HFFc6 (cell line): ENCODE data around the gene DCAF15. TPM values are rescaled to one million over a fixed set of nuclear protein-coding genes. Genes with fewer than 3 reads are reported as not detected.
"Not testable (repeated sequence)": the region's sequence is repeated elsewhere in the genome, so short reads cannot be mapped to it uniquely, and the experiment has no call there.

ENCODE experiments used
- DNase-seq: peaks from one replicate; pipeline ENCODE4 v3.0.0-alpha.2; 2018
- H3K27ac Mint-ChIP-seq: 2 replicates; pipeline ENCODE4 v1.8.0; 2020; ENCODE audit warnings: mild to moderate bottlenecking, mixed read lengths
- H3K27me3 Mint-ChIP-seq: 2 replicates; pipeline ENCODE4 v1.8.0; 2021; ENCODE audit warnings: mild to moderate bottlenecking, moderate library complexity, mixed read lengths; ENCODE audit not compliant: insufficient read depth
- H3K36me3 Mint-ChIP-seq: 2 replicates; pipeline ENCODE4 v1.8.0; 2021; ENCODE audit warnings: low read depth, mixed read lengths
- H3K4me1 Mint-ChIP-seq: 2 replicates; pipeline ENCODE4 v1.8.0; 2020; ENCODE audit warnings: low read depth, mixed read lengths
- H3K4me3 Mint-ChIP-seq: 2 replicates; pipeline ENCODE4 v1.8.0; 2020; ENCODE audit warnings: mild to moderate bottlenecking, moderate library complexity, mixed read lengths
- H3K9me3 Mint-ChIP-seq: 2 replicates; pipeline ENCODE4 v1.8.0; 2020; ENCODE audit warnings: mild to moderate bottlenecking, mixed read lengths
- total RNA-seq, 6 experiments: library from RNA; stranded (reverse); fragmentation: NEBNext Ultra II Directional; extraction: Animal tissue kit (Norgen Biotek cat#: 25700); gene quantifications; 2 replicates in 1 of 6; 3 replicates in 5 of 6; pipeline ENCODE4 v1.2.3, GENCODE V29; 2021
- TF ChIP-seq, protein P1 (sequence below): fragments of 200-600 bp; sonication (generic); IDR thresholded peaks from 2 replicates; pipeline ENCODE4 v1.5.0; 2021; ENCODE audit warnings: antibody characterized with exemption, mild to moderate bottlenecking

Gene DCAF15
- total RNA-seq, 6 experiments from 2014 or later, result 19.9 to 29.0 (median 26.5) TPM

DNA sequence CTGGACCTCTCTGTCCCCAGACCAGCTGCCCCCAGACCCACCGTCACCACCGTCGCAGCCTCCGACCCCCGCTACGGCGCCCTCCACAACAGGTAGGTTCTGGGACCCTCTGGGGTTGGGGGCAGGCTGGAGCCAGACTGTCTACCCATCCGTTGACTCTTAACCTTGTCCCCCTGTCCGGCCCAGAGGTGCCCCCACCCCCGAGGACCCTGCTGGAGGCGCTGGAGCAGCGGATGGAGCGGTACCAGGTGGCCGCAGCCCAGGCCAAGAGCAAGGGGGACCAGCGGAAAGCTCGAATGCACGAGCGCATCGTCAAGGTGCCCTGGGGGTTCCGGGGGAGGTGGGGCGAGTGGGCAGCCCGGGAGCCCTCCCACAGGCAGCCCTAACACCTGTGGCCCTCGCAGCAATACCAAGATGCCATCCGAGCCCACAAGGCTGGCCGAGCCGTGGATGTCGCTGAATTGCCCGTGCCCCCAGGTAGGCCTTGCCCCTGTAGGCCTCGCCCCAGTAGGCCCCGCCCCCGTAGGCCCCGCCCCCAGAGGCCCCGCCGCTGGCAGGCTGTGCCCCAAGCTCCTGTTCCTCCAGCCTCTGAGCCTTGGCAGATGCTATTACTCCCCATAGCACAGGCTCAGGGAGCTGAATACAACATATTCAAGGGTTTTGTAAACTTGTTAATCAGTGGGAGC lies 33.4 kb upstream of the DCAF15 start:
- Mint-ChIP-seq H3K27me3 (no peaks in the 10 kb centered on the region; the same call in 1 of the 2 replicates), H3K27ac (no peak overlapping the region), H3K4me3 (no peak overlapping the region), H3K4me1 (no peaks in the 10 kb centered on the region), H3K9me3 (peaks cover 5% of the 10 kb centered on the region; the same call in 1 of the 2 replicates), H3K36me3 (peaks cover 31% of the 10 kb centered on the region)
- no peak for DNase-seq
- TF ChIP-seq, protein P1, sequence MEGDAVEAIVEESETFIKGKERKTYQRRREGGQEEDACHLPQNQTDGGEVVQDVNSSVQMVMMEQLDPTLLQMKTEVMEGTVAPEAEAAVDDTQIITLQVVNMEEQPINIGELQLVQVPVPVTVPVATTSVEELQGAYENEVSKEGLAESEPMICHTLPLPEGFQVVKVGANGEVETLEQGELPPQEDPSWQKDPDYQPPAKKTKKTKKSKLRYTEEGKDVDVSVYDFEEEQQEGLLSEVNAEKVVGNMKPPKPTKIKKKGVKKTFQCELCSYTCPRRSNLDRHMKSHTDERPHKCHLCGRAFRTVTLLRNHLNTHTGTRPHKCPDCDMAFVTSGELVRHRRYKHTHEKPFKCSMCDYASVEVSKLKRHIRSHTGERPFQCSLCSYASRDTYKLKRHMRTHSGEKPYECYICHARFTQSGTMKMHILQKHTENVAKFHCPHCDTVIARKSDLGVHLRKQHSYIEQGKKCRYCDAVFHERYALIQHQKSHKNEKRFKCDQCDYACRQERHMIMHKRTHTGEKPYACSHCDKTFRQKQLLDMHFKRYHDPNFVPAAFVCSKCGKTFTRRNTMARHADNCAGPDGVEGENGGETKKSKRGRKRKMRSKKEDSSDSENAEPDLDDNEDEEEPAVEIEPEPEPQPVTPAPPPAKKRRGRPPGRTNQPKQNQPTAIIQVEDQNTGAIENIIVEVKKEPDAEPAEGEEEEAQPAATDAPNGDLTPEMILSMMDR, result no peak

DNA sequence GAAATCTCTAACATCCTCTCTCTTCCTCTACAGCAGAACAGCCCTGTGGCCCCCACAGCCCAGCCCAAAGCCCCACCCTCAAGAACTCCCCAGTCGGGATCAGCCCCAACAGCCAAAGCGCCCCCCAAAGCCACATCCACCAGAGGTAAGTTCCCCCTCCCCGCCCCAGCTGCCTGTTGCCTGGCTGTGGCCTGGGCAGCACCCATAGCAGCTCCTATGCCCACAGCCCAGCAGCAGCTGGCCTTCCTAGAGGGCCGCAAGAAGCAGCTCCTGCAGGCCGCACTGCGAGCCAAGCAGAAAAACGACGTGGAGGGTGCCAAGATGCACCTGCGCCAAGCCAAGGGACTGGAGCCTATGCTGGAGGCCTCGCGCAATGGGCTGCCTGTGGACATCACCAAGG lies 31.8 kb upstream of the DCAF15 start:
- TF ChIP-seq, protein P1, result no peak
- no peaks in the 10 kb centered on the region; the same call in none of the 2 replicates for H3K27me3 Mint-ChIP-seq
- no peaks in the 10 kb centered on the region for H3K4me1 Mint-ChIP-seq
- H3K27ac Mint-ChIP-seq, result no peak overlapping the region
- no peak overlapping the region for H3K4me3 Mint-ChIP-seq
- peaks cover 5% of the 10 kb centered on the region; the same call in 1 of the 2 replicates for H3K9me3 Mint-ChIP-seq
- DNase-seq, result no peak
- H3K36me3 Mint-ChIP-seq, result peaks cover 39% of the 10 kb centered on the region

DNA sequence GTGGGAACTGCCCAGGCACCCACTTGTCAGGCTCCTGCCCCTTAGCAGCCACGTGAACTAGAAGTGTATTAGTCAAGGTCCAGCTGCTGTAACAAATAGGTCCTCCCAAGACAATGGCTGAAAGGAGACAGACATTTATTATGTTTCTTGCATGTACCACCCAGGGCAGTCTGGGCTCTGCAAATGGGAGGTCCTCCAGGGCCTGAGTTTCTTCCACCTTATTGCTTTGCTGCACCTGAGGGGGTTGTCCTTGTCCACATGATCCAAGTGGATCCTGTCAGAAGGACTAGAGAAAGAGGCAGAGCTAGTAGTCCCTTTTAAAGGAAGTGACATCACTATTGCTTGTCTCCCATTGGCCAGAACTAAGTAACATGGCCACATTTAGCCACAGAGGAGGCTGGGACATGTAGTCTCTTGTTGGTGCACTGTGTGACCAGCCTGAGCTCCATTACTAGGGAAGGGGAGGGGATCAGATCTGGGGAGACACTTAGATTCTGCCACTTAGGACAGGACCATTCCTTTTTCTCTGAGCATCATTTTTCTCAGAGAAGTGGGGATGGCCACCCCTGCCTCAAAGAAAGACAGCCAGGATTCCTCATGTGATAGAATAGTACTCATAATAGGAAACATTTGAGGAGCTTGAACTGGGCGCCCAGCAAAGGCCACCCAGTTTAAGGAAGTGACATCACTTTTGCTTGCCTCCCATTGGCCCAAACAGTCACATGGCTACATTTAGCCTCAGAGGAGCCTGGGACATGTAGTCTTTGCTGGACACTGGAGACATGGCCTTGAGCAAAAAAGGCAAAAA lies 31.2 kb upstream of the DCAF15 start:
- Mint-ChIP-seq H3K27me3 (no peaks in the 10 kb centered on the region; the same call in none of the 2 replicates), H3K9me3 (peaks cover 5% of the 10 kb centered on the region; the same call in 1 of the 2 replicates), H3K36me3 (peaks cover 39% of the 10 kb centered on the region), H3K4me3 (no peak overlapping the region), H3K27ac (peak overlapping the region; percentile 66), H3K4me1 (no peaks in the 10 kb centered on the region)
- DNase-seq, result peak; percentile 28
- TF ChIP-seq, protein P1, result no peak

DNA sequence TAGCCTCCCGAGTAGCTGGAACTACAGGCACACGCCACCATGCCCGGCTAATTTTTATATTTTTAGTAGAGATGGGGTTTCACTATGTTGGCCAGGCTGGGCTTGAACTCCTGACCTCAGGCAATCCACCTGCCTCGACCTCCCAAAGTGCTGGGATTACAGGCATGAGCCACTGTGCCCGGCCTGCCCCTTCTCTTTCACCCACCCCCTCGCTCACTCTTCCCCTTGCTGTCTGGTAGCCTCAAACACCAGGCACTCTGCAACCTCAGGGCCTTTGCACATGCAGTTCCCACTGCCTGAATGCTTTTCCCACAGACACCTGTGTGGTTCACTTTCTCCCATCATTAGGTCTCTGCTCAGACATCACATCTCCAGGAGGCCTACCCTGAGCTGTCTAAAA lies 30.2 kb upstream of the DCAF15 start:
- not testable (repeated sequence) for DNase-seq, H3K27me3 Mint-ChIP-seq, H3K4me1 Mint-ChIP-seq, H3K4me3 Mint-ChIP-seq, H3K27ac Mint-ChIP-seq, H3K9me3 Mint-ChIP-seq
- H3K36me3 Mint-ChIP-seq, result peaks cover 46% of the 10 kb centered on the region

DNA sequence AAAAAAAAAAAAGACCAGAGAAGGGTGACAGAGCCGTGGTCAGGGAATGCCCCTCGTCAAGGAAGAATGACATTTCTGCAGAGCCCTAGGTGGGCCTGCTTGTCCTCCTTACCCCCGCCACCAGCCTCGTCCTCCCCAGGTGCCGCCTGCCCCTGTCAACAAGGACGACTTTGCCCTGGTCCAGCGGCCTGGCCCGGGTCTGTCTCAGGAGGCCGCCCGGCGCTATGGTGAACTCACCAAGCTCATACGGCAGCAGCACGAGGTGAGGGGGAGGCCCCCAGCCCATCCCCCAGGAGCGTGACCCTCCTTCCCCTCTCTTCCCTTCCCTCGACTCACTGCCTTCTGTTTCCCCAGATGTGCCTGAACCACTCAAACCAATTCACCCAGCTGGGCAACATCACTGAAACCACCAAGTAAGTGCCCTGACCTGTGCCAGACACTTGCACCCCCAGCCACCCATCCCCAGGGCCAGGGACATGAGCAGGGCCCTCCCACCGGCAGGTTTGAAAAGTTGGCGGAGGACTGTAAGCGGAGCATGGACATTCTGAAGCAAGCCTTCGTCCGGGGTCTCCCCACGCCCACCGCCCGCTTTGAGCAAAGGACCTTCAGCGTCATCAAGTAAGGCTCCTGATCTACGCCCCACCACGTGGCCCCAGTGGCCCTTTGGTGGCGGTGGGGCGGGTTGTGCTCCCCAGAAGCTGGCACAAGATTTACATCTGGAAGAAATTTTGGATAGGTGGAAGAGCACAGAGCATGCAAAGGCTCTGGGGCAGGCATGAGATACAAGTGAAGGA lies 28.9 kb upstream of the DCAF15 start:
- TF ChIP-seq, protein P1, result no peak
- Mint-ChIP-seq H3K27me3 (no peaks in the 10 kb centered on the region; the same call in none of the 2 replicates), H3K36me3 (peaks cover 53% of the 10 kb centered on the region), H3K27ac (no peak overlapping the region; the same call in 1 of the 2 replicates), H3K4me3 (no peak overlapping the region), H3K9me3 (peaks cover 5% of the 10 kb centered on the region; the same call in 1 of the 2 replicates), H3K4me1 (no peaks in the 10 kb centered on the region)
- DNase-seq, result no peak
